BJ (cell line): ENCODE data around the gene PCGF2. TPM values are rescaled to one million over a fixed set of nuclear protein-coding genes. Genes with fewer than 3 reads are reported as not detected.
A peak's percentile ranks its signal among the peaks of the same experiment; 100 is the strongest.

ENCODE experiments used
- CTCF ChIA-PET: fragments of 350-600 bp; formaldehyde crosslinking; extraction: SDS; loops from one replicate; lab custom pipeline; 2021; ENCODE audit warnings: antibody characterized with exemption, inconsistent platforms; lab: Yijun Ruan, JAX
- POLR2A ChIA-PET: fragments of 300-600 bp; sonication (Branson Sonifier 250); formaldehyde crosslinking; extraction: SDS; loops from one replicate; lab custom pipeline; 2021; ENCODE audit warnings: antibody characterized with exemption; lab: Charles Lee
- DNase-seq: peaks from one replicate; pipeline ENCODE4 v3.0.0-alpha.2; 2011; ENCODE audit warnings: low read depth
- H3K27me3 ChIP-seq: 2 replicates; pipeline ENCODE4 v1.6.0; 2011; ENCODE audit warnings: low read length; ENCODE audit not compliant: control insufficient read depth, insufficient read depth
- H3K36me3 ChIP-seq: 2 replicates; pipeline ENCODE4 v1.5.1; 2011; ENCODE audit warnings: low read length; ENCODE audit not compliant: control insufficient read depth, insufficient read depth
- H3K4me3 ChIP-seq: 2 replicates; pipeline ENCODE4 v1.5.1; 2011; ENCODE audit warnings: low read depth, mild to moderate bottlenecking, control low read depth, low read length
- CTCF ChIP-seq: IDR thresholded peaks from 2 replicates; pipeline ENCODE4 v1.5.1; 2011; ENCODE audit warnings: low read depth, mild to moderate bottlenecking, control low read depth, inconsistent platforms, low read length, moderate library complexity; ENCODE audit not compliant: insufficient read depth
- polyA minus RNA-seq: library from RNA; depleted of rRNA, polyadenylated mRNA; stranded (reverse); fragments of >200 nt; gene quantifications from 2 replicates; pipeline ENCODE4 v1.2.3, GENCODE V29; 2011; rRNA and poly(A)+ RNA removed
- polyA plus RNA-seq: library from polyadenylated mRNA; depleted of rRNA; stranded (reverse); fragments of >200 nt; gene quantifications from 2 replicates; pipeline ENCODE4 v1.2.3, GENCODE V29; 2011; rRNA removed

Gene PCGF2
- polyA plus RNA-seq (16.6 and 27.6 TPM in 2 replicates), polyA minus RNA-seq (20.8 and 27.5 TPM in 2 replicates)

GRCh38 chr17:38748149-38748891 is at the start of gene PCGF2:
TSS of gene PCGF2 (minus strand) at chr17:38748336. CDS start at chr17:38740402, 7,934 bp downstream.
- ChIA-PET CTCF (interaction anchor here (1.0 kb wide), 1 partner anchor 13 kb away, joined by 3 read pairs; no protein-coding TSS in a partner anchor), POLR2A (no interaction called here)
- DNase-seq = peak; percentile 31
- H3K27me3 ChIP-seq = no peaks in the 10 kb centered on the region
- H3K36me3 ChIP-seq = no peaks in the 10 kb centered on the region
- TF ChIP-seq CTCF = no peak
- peak within 1 kb of the TSS; percentile 94 for H3K4me3 ChIP-seq

- no peak for TF ChIP-seq CTCF
- ChIA-PET CTCF (interaction anchor here (1.0 to 1.8 kb wide), 2 partner anchors 9 to 62 kb away, joined by 3 to 4 read pairs; no protein-coding TSS in a partner anchor), POLR2A (no interaction called here)
- peak overlapping the region; percentile 87 for H3K4me3 ChIP-seq
- no peak for DNase-seq
- H3K27me3 ChIP-seq = no peaks in the 10 kb centered on the region
- H3K36me3 ChIP-seq = peaks cover 11% of the 10 kb centered on the region
Measured at GRCh38 chr17:38797828-38798227, 49.7 kb upstream of the PCGF2 start.

GRCh38 chr17:38797158-38797490 is 49.0 kb upstream of the PCGF2 start:
- no peaks in the 10 kb centered on the region for H3K27me3 ChIP-seq
- DNase-seq = no peak
- ChIA-PET POLR2A (no interaction called here), CTCF (interaction anchor here (1.0 to 1.8 kb wide), 3 partner anchors 8 to 61 kb away, joined by 3 to 4 read pairs (median 3); no protein-coding TSS in a partner anchor)
- H3K36me3 ChIP-seq = peaks cover 6% of the 10 kb centered on the region
- no peak for TF ChIP-seq CTCF
- H3K4me3 ChIP-seq = no peak overlapping the region

- no peak overlapping the region for H3K4me3 ChIP-seq
- peaks cover 5% of the 10 kb centered on the region for H3K36me3 ChIP-seq
- CTCF ChIA-PET = interaction anchor here (1.0 to 1.8 kb wide), 3 partner anchors 8 to 61 kb away, joined by 3 to 4 read pairs (median 3); no protein-coding TSS in a partner anchor
- POLR2A ChIA-PET = no interaction called here
- DNase-seq = no peak
- no peaks in the 10 kb centered on the region for H3K27me3 ChIP-seq
- no peak for TF ChIP-seq CTCF
Measured at GRCh38 chr17:38796451-38797157, 48.5 kb upstream of the PCGF2 start.

- Histone ChIP-seq H3K4me3 (no peak overlapping the region), H3K27me3 (no peaks in the 10 kb centered on the region), H3K36me3 (peaks cover 5% of the 10 kb centered on the region; the same call in 1 of the 2 replicates)
- ChIA-PET CTCF (no interaction called here), POLR2A (interaction anchor here (0.6 kb wide), 1 partner anchor 54 kb away, joined by 5 read pairs; no protein-coding TSS in a partner anchor)
- no peak for DNase-seq
- TF ChIP-seq CTCF = no peak
Measured at GRCh38 chr17:38794221-38794620, 46.1 kb upstream of the PCGF2 start.
